Peyer's patch (tissue), 4 donors: ENCODE measurements around the gene CPA1. TPM values are rescaled to one million over a fixed set of nuclear protein-coding genes. Genes with fewer than 3 reads are reported as not detected.

Source experiments
- DNase-seq, 3 donors: peaks; one replicate each; pipeline ENCODE4 v3.0.0-alpha.2; 2017 to 2019
- H3K27ac ChIP-seq, 4 donors: fragments of 200-600 bp; sonication (generic); one replicate each; pipeline ENCODE4 v1.5.1; 2016 to 2019
- H3K27me3 ChIP-seq, 2 donors: fragments of 200-600 bp; sonication (generic); one replicate each; pipeline ENCODE4 v1.5.1; 2019
- H3K36me3 ChIP-seq, 3 donors: fragments of 200-600 bp; sonication (generic); one replicate each; pipeline ENCODE4 v1.5.1; 2016 to 2019
- H3K4me1 ChIP-seq, 4 donors: fragments of 200-600 bp; sonication (generic); one replicate each; pipeline ENCODE4 v1.5.1; 2016 to 2019
- H3K4me3 ChIP-seq, 4 donors: fragments of 200-600 bp; sonication (generic); 1 replicate in 3 of 4; 2 replicates in 1 of 4; pipeline ENCODE4 v1.5.1; 2016 to 2019; ENCODE audit warnings: mild to moderate bottlenecking in 1 of 4
- H3K9me3 ChIP-seq, 4 donors: fragments of 200-600 bp; sonication (generic); one replicate each; pipeline ENCODE4 v1.5.1; 2016 to 2019; ENCODE audit warnings: mild to moderate bottlenecking in 1 of 4
- CTCF ChIP-seq, 6 experiments: fragments of 450-650 bp in 4 of 6; fragments of 200-600 bp in 2 of 6; sonication (generic) in 1 of 6; IDR thresholded peaks; one replicate each; pipeline ENCODE4 v1.5.1; 2017 to 2019; ENCODE audit warnings: antibody characterized with exemption in 6 of 6, mild to moderate bottlenecking in 3 of 6, moderate library complexity in 1 of 6
- POLR2A ChIP-seq, 2 donors: fragments of 450-650 bp; IDR thresholded peaks; one replicate each; pipeline ENCODE4 v1.5.1; 2017; ENCODE audit warnings: antibody characterized with exemption in 2 of 2, mild to moderate bottlenecking in 2 of 2, moderate library complexity in 2 of 2
- total RNA-seq, 4 donors: library from RNA; depleted of rRNA; stranded (reverse); fragments of >200 nt; gene quantifications; one replicate each; pipeline ENCODE4 v1.1.0, GENCODE V29; 2016

CPA1 gene
- total RNA-seq, 4 donors from 2014 or later = not detected

GRCh38 chr7:130401101-130401500, 20.8 kb downstream of the CPA1 start:
- DNase-seq = no peak
- Histone ChIP-seq H3K9me3 (no peaks in the 10 kb centered on the region), H3K4me1 (no peaks in the 10 kb centered on the region), H3K36me3 (peaks cover 0 to 11% (median 0%) of the 10 kb centered on the region in 3 donors), H3K27ac (no peak overlapping the region), H3K4me3 (no peak overlapping the region), H3K27me3 (no peaks in the 10 kb centered on the region)
- TF ChIP-seq CTCF (IDR thresholded peaks at IDR 0.05) = no peak
- TF ChIP-seq POLR2A (IDR thresholded peaks at IDR 0.05) = no peak

GRCh38 chr7:130401578-130401977, 21.3 kb downstream of the CPA1 start:
- no peaks in the 10 kb centered on the region for H3K27me3 ChIP-seq
- no peak overlapping the region for H3K4me3 ChIP-seq
- no peak for DNase-seq
- TF ChIP-seq CTCF (IDR thresholded peaks at IDR 0.05) (no peak), POLR2A (IDR thresholded peaks at IDR 0.05) (no peak)
- peaks cover 0 to 11% (median 0%) of the 10 kb centered on the region in 3 donors for H3K36me3 ChIP-seq
- no peak overlapping the region for H3K27ac ChIP-seq
- no peaks in the 10 kb centered on the region for H3K4me1 ChIP-seq
- H3K9me3 ChIP-seq = no peaks in the 10 kb centered on the region

- no peak overlapping the region for H3K27ac ChIP-seq
- no peaks in the 10 kb centered on the region for H3K27me3 ChIP-seq
- no peak for DNase-seq
- no peak overlapping the region for H3K4me3 ChIP-seq
- TF ChIP-seq POLR2A (IDR thresholded peaks at IDR 0.05) (no peak), CTCF (IDR thresholded peaks at IDR 0.05) (no peak)
- H3K9me3 ChIP-seq = no peaks in the 10 kb centered on the region
- H3K36me3 ChIP-seq = peaks cover 0 to 11% (median 0%) of the 10 kb centered on the region in 3 donors
- no peaks in the 10 kb centered on the region for H3K4me1 ChIP-seq
Observed at GRCh38 chr7:130405003-130405402, 24.7 kb downstream of the CPA1 start.

DNA sequence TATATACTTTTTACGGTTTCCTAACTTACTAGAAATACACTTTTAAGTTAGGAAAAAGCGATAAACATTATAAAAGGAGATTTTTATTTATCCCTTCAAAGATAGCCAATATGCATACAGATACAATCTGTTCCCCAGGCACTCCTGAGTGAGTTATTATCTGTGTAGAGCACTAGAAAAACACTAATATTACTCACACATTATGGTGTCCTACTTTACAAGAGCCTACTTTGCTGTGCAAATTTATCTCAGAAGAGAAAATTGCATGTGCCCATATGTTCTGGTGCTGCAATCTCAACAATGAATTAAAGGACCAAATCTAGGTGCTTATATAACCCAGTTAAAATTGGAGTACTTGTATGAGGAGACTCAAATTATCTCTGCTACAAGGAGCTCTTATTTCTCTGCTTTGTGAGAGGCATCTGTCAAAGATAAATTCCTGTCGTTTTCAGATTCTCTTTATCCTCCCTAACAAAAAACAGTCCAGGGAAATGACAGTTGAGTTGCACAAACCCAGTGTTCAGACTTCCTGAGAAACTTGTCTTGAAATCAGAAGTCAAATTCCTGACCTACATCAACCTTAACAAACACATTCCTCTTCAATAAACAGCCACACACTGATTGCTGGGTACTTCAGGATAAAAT, 28.9 kb downstream of the CPA1 start:
- TF ChIP-seq POLR2A (IDR thresholded peaks at IDR 0.05) (no peak), CTCF (IDR thresholded peaks at IDR 0.05) (no peak)
- H3K36me3 ChIP-seq = no peaks in the 10 kb centered on the region
- H3K27me3 ChIP-seq = no peaks in the 10 kb centered on the region
- no peak overlapping the region for H3K4me3 ChIP-seq
- no peak overlapping the region for H3K27ac ChIP-seq
- no peak for DNase-seq
- H3K4me1 ChIP-seq = no peaks in the 10 kb centered on the region
- H3K9me3 ChIP-seq = no peaks in the 10 kb centered on the region

DNA sequence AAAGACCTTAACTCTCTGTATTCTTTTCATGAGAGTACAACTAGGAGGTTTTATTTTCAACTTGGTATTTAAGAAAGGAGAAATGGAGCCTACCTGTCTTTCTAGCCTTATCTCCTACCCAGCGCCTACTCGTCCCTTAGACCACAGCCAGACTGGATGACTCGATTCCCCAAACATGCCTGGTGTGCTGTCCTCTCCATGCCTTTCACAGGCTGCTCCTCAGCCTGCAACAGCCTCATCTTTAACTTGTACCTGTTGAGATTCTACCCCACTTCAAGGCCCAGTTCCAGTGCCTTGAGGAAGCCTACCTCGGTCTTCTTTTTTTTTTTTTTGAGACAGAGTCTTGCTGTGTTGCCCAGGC, 29.4 kb downstream of the CPA1 start:
- TF ChIP-seq POLR2A (IDR thresholded peaks at IDR 0.05) (no peak), CTCF (IDR thresholded peaks at IDR 0.05) (no peak)
- Histone ChIP-seq H3K4me3 (no peak overlapping the region), H3K27ac (no peak overlapping the region)

More for the DNA sequence above, 29.4 kb downstream of the CPA1 start:
- H3K27me3 ChIP-seq = no peaks in the 10 kb centered on the region
- H3K9me3 ChIP-seq = no peaks in the 10 kb centered on the region
- H3K4me1 ChIP-seq = no peaks in the 10 kb centered on the region
- no peaks in the 10 kb centered on the region for H3K36me3 ChIP-seq
- no peak for DNase-seq
